Neural cell (in vitro differentiated cells): ENCODE measurements around the gene FGF5.
"Not testable (repeated sequence)": the region's sequence is repeated elsewhere in the genome, so short reads cannot be mapped to it uniquely, and the experiment has no call there.

Experiments
- CTCF ChIP-seq: fragments of 450-650 bp; IDR thresholded peaks from 2 replicates; pipeline ENCODE4 v1.5.1; 2014; ENCODE audit warnings: antibody characterized with exemption, mild to moderate bottlenecking, moderate library complexity; ENCODE audit not compliant: poor library complexity, severe bottlenecking
- EZH2 ChIP-seq: fragments of 200-600, 300-800 bp; shearing (Covaris generic), sonication (generic); IDR thresholded peaks from 2 replicates; pipeline ENCODE4 v1.6.1; 2014; ENCODE audit warnings: antibody characterized with exemption, low read length, borderline replicate concordance, mild to moderate bottlenecking; ENCODE audit not compliant: insufficient read depth, poor library complexity, severe bottlenecking
- POLR2AphosphoS5 ChIP-seq: IDR thresholded peaks from 2 replicates; pipeline ENCODE4 v1.6.1; 2012
- TF ChIP-seq, protein P1 (sequence below): IDR thresholded peaks from 2 replicates; pipeline ENCODE4 v1.6.1; 2012; ENCODE audit warnings: borderline replicate concordance

GRCh38 chr4:80315848-80316247 lies 49.4 kb downstream of the FGF5 start:
- TF ChIP-seq POLR2AphosphoS5, CTCF, EZH2: not testable (repeated sequence)
- TF ChIP-seq, protein P1, sequence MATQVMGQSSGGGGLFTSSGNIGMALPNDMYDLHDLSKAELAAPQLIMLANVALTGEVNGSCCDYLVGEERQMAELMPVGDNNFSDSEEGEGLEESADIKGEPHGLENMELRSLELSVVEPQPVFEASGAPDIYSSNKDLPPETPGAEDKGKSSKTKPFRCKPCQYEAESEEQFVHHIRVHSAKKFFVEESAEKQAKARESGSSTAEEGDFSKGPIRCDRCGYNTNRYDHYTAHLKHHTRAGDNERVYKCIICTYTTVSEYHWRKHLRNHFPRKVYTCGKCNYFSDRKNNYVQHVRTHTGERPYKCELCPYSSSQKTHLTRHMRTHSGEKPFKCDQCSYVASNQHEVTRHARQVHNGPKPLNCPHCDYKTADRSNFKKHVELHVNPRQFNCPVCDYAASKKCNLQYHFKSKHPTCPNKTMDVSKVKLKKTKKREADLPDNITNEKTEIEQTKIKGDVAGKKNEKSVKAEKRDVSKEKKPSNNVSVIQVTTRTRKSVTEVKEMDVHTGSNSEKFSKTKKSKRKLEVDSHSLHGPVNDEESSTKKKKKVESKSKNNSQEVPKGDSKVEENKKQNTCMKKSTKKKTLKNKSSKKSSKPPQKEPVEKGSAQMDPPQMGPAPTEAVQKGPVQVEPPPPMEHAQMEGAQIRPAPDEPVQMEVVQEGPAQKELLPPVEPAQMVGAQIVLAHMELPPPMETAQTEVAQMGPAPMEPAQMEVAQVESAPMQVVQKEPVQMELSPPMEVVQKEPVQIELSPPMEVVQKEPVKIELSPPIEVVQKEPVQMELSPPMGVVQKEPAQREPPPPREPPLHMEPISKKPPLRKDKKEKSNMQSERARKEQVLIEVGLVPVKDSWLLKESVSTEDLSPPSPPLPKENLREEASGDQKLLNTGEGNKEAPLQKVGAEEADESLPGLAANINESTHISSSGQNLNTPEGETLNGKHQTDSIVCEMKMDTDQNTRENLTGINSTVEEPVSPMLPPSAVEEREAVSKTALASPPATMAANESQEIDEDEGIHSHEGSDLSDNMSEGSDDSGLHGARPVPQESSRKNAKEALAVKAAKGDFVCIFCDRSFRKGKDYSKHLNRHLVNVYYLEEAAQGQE = not testable (repeated sequence)
